Measurements from ENCODE around the gene EIF4H. TPM values are rescaled to one million over a fixed set of nuclear protein-coding genes. Genes with fewer than 3 reads are reported as not detected.
"Not testable (repeated sequence)": the region's sequence is repeated elsewhere in the genome, so short reads cannot be mapped to it uniquely, and the experiment has no call there.

Gene EIF4H
- total RNA-seq, 1 donor = 288 TPM

- no peak overlapping the region for H3K4me3 ChIP-seq (ENCODE audit: low read length)
- H3K27me3 ChIP-seq (ENCODE audit: insufficient read depth, low read length) = no peaks in the 10 kb centered on the region
- no peaks in the 10 kb centered on the region for H3K9me3 ChIP-seq (ENCODE audit: low read depth, low read length)
- H3K4me1 ChIP-seq (ENCODE audit: insufficient read depth, low read length) = peaks cover 75% of the 10 kb centered on the region
Measured at GRCh38 chr7:74183653-74184450, 9.7 kb downstream of the EIF4H start.

GRCh38 chr7:74185016-74185415, 10.9 kb downstream of the EIF4H start:
- no peaks in the 10 kb centered on the region for H3K9me3 ChIP-seq (ENCODE audit: low read depth, low read length)
- H3K4me1 ChIP-seq (ENCODE audit: insufficient read depth, low read length) = peaks cover 64% of the 10 kb centered on the region
- H3K27me3 ChIP-seq (ENCODE audit: insufficient read depth, low read length) = no peaks in the 10 kb centered on the region
- no peak overlapping the region for H3K4me3 ChIP-seq (ENCODE audit: low read length)

DNA sequence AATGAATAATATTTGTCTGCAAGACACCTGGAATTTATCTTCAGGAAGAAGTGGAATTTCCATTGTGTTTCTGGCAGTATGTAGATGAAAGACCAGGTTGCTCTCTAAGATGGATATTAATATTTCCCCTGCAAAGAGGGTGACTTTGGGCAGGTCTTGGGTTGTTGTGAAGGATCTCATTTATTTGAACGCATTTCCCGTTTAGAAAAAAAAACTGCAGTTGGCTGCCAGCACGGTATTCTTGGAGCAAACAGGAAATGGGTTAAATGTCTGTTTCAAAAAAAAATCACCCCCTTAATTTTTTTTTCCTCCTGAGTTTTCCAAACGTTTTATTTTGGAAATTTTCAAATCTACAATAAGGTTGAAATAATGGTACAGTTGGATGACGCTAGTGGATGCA, 11.5 kb downstream of the EIF4H start:
- H3K27me3 ChIP-seq (ENCODE audit: insufficient read depth, low read length) = no peaks in the 10 kb centered on the region
- no peak overlapping the region for H3K4me3 ChIP-seq (ENCODE audit: low read length)
- H3K4me1 ChIP-seq (ENCODE audit: insufficient read depth, low read length) = peaks cover 58% of the 10 kb centered on the region
- H3K9me3 ChIP-seq (ENCODE audit: low read depth, low read length) = no peaks in the 10 kb centered on the region

DNA sequence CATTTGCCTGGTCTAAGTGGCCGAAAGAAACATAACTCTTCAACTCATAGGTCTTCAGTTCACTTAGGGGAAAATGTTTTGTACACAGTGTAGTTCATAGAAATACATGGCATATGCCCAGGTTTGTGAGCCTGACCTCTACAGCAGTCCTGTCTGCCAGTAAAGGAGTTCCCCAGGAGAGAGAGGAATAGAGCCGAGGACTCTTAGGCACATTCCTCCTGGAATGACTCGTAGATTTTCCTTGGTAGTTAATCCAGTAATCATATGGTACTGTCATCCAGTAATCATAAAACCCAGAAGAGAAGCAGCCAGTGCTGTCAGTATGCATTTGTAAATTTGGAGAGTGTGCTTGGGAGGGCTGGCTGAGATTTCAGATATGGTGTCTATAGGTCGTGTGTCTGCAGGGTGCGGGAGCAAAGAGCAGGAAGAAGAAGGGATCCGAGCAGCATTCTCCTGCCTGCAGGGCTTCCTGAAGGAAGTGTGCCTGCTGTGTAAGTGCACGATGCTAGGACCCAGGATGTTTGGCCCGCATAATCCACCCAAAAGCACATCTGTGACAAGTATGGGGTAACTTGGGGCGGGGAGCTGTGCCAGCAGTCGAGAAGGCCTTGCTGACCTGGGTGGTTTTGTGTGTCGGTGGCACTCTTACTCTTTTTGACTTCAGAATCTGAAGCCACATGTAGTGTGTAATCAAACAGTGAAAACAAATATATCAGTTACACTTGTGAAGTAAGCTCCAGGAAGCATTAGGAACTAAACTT, 13.9 kb downstream of the EIF4H start:
- Histone ChIP-seq H3K9me3 (ENCODE audit: low read depth, low read length) (no peaks in the 10 kb centered on the region), H3K4me3 (ENCODE audit: low read length) (no peak overlapping the region), H3K4me1 (ENCODE audit: insufficient read depth, low read length) (peaks cover 39% of the 10 kb centered on the region), H3K27me3 (ENCODE audit: insufficient read depth, low read length) (no peaks in the 10 kb centered on the region)

- Histone ChIP-seq H3K27me3 (ENCODE audit: insufficient read depth, low read length) (no peaks in the 10 kb centered on the region), H3K4me1 (ENCODE audit: insufficient read depth, low read length) (peaks cover 19% of the 10 kb centered on the region), H3K9me3 (ENCODE audit: low read depth, low read length) (no peaks in the 10 kb centered on the region), H3K4me3 (ENCODE audit: low read length) (no peak overlapping the region)
Measured at GRCh38 chr7:74190259-74190658, 16.1 kb downstream of the EIF4H start.

GRCh38 chr7:74191231-74191630, 17.1 kb downstream of the EIF4H start:
- H3K4me3 ChIP-seq (ENCODE audit: low read length) = no peak overlapping the region
- no peaks in the 10 kb centered on the region for H3K27me3 ChIP-seq (ENCODE audit: insufficient read depth, low read length)
- no peaks in the 10 kb centered on the region for H3K9me3 ChIP-seq (ENCODE audit: low read depth, low read length)
- H3K4me1 ChIP-seq (ENCODE audit: insufficient read depth, low read length) = peaks cover 9% of the 10 kb centered on the region

DNA sequence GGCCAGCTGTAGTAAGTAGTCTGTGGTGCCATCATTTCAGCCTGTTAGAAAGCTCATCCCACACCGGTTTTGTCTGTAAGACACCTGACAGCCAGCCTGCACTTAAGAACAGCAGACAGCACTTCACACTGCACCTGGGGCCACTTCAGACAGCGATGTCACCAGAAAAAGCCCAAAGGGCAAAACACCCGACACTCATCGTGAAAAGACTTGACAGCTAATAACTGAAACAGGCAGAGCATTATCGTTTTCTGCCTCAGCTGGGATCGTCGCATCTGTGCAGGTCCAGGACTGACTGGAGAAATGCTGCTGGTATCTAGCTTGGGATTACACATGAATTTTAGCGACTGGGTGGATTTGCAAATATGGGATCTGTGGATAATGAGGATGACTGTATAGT, 18.9 kb downstream of the EIF4H start:
- no peaks in the 10 kb centered on the region for H3K9me3 ChIP-seq (ENCODE audit: low read depth, low read length)
- H3K4me3 ChIP-seq (ENCODE audit: low read length) = no peak overlapping the region
- no peaks in the 10 kb centered on the region for H3K27me3 ChIP-seq (ENCODE audit: insufficient read depth, low read length)
- no peaks in the 10 kb centered on the region for H3K4me1 ChIP-seq (ENCODE audit: insufficient read depth, low read length)

- H3K27me3 ChIP-seq (ENCODE audit: insufficient read depth, low read length) = no peaks in the 10 kb centered on the region
- no peaks in the 10 kb centered on the region for H3K9me3 ChIP-seq (ENCODE audit: low read depth, low read length)
- no peaks in the 10 kb centered on the region for H3K4me1 ChIP-seq (ENCODE audit: insufficient read depth, low read length)
- no peak overlapping the region for H3K4me3 ChIP-seq (ENCODE audit: low read length)
Measured at GRCh38 chr7:74193913-74194312, 19.8 kb downstream of the EIF4H start.

DNA sequence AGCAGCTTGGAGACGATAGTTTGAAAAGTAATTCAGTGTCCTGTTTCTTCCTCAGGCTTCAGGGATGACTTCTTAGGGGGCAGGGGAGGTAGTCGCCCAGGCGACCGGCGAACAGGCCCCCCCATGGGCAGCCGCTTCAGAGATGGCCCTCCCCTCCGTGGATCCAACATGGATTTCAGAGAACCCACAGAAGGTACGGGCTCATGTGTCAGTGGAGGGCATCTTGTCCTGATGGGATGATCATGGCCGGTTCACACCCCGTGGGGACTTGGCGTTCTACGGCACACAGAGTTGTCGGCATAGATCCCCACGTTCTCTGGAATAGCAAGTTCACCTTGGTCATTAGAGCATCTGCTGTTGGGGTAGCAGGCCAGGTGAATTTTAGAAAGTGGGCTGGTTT, 20.5 kb downstream of the EIF4H start:
- H3K4me1 ChIP-seq (ENCODE audit: insufficient read depth, low read length) = no peaks in the 10 kb centered on the region
- no peak overlapping the region for H3K4me3 ChIP-seq (ENCODE audit: low read length)
- H3K27me3 ChIP-seq (ENCODE audit: insufficient read depth, low read length) = no peaks in the 10 kb centered on the region
- no peaks in the 10 kb centered on the region for H3K9me3 ChIP-seq (ENCODE audit: low read depth, low read length)

- H3K4me1 ChIP-seq (ENCODE audit: insufficient read depth, low read length); H3K4me3 ChIP-seq (ENCODE audit: low read length); H3K27me3 ChIP-seq (ENCODE audit: insufficient read depth, low read length); H3K9me3 ChIP-seq (ENCODE audit: low read depth, low read length): not testable (repeated sequence)
Measured at GRCh38 chr7:74195139-74195860, 21.1 kb downstream of the EIF4H start.

- H3K4me1 ChIP-seq (ENCODE audit: insufficient read depth, low read length); H3K9me3 ChIP-seq (ENCODE audit: low read depth, low read length); H3K27me3 ChIP-seq (ENCODE audit: insufficient read depth, low read length); H3K4me3 ChIP-seq (ENCODE audit: low read length): not testable (repeated sequence)
Measured at GRCh38 chr7:74195968-74196654, 22.0 kb downstream of the EIF4H start.

GRCh38 chr7:74197449-74198124, 23.4 kb downstream of the EIF4H start:
- H3K4me3 ChIP-seq (ENCODE audit: low read length) = no peak overlapping the region
- peaks cover under 1% of the 10 kb centered on the region for H3K4me1 ChIP-seq (ENCODE audit: insufficient read depth, low read length)
- H3K9me3 ChIP-seq (ENCODE audit: low read depth, low read length) = no peaks in the 10 kb centered on the region
- no peaks in the 10 kb centered on the region for H3K27me3 ChIP-seq (ENCODE audit: insufficient read depth, low read length)

DNA sequence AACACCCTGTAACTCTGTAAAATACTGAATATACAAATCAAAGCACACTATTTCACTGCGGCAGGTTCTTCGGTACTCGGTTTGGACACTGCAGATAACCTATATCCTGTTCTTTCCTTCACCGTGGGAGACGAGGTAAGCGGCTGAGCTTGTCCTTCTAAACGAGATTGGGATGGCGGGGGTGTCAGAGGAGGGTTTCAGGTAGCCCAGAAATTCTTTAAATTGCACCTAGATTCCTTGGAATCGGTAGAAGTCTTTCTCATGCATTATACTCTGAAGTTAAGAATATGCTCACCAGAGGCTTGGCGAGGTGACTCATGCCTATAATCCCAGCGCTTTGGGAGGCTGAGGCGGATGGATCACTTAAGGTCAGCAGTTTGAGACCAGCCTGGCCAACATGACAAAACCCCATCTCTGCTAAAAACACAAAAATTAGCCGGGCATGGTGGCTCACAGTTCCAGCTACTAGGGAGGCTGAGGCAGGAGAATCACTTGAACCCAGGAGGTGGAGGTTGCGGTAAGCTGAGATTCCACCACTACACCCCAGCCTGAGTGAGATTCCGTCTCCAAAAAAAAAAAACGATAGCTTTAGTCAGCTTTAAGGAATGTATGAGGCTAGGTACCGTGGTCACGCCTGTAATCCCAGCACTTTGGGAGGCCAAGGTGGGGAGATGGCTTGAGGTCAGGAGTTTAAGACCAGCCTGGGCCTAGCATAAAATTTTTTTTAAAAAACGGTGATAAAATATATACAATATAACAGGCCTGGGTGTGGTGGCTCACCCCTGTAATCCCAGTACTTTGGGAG, 25.6 kb downstream of the EIF4H start:
- Histone ChIP-seq H3K4me3 (ENCODE audit: low read length) (no peak overlapping the region), H3K27me3 (ENCODE audit: insufficient read depth, low read length) (no peaks in the 10 kb centered on the region), H3K4me1 (ENCODE audit: insufficient read depth, low read length) (peaks cover 16% of the 10 kb centered on the region), H3K9me3 (ENCODE audit: low read depth, low read length) (no peaks in the 10 kb centered on the region)

Data from mononuclear cell (primary cell).